ENCODE data around the gene CRCP. TPM values are rescaled to one million over a fixed set of nuclear protein-coding genes. Genes with fewer than 3 reads are reported as not detected.
A peak's percentile ranks its signal among the peaks of the same experiment; 100 is the strongest.
"Not testable (repeated sequence)": the region's sequence is repeated elsewhere in the genome, so short reads cannot be mapped to it uniquely, and the experiment has no call there.

CRCP gene
- total and polyA plus RNA-seq, 7 experiments from 2014 or later: 27.3 to 37.9 (median 32.1) TPM

- Mint-ChIP-seq H3K27ac (no peak overlapping the region), H3K4me3 (no peak overlapping the region), H3K9me3 (no peaks in the 10 kb centered on the region), H3K4me1 (peaks cover 10 to 30% (median 26%) of the 10 kb centered on the region in 7 donors), H3K27me3 (no peaks in the 10 kb centered on the region), H3K36me3 (peaks cover 21 to 67% (median 29%) of the 10 kb centered on the region in 5 donors)
- intact Hi-C loops (cut with micrococcal nuclease): no loop called here
- no peak for DNase-seq
- H3K27me3 ChIP-seq (ENCODE audit: control insufficient read depth in 2 of 2, insufficient read depth in 2 of 2, low read length in 2 of 2): no peaks in the 10 kb centered on the region
- no peaks in the 10 kb centered on the region for H3K9me3 ChIP-seq (ENCODE audit: control insufficient read depth in 2 of 3, low read length in 3 of 3)
- H3K4me1 ChIP-seq (ENCODE audit: control insufficient read depth in 2 of 2, insufficient read depth in 2 of 2, low read length in 2 of 2): no peaks in the 10 kb centered on the region
- ChIA-PET CTCF (no interaction called here), POLR2A (no interaction called here)
- H3K27ac ChIP-seq (ENCODE audit: low read depth, low read length): no peak overlapping the region
- H3K36me3 ChIP-seq (ENCODE audit: control insufficient read depth in 2 of 3, insufficient read depth in 3 of 3, low read length in 3 of 3): peaks cover 20 to 81% (median 24%) of the 10 kb centered on the region in 3 experiments
- no peak overlapping the region for H3K4me3 ChIP-seq (ENCODE audit: low read length)
- no peak for ATAC-seq
Observed at GRCh38 chr7:66146701-66147100, 32.1 kb downstream of the CRCP start.

DNA sequence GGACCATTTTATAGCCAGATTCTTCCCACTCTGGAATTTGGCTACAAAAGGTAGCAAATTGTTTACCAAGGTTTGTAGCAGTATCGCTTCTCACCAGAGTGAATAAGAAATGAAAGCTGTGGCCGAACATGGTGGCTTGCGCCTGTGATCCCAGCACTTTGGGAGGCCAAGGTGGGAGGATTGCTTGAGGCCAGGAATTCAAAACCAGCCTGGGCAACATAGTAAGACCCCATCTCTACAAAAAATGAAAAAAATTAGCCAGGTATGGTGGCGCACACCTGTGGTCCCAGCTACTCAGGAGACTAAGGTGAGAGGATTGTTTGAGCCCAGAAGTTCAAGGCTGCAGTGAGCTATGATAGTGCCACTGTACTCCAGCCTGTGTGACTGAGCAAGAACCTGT lies 33.0 kb downstream of the CRCP start:
- H3K27ac Mint-ChIP-seq; H3K27me3 ChIP-seq (ENCODE audit: control insufficient read depth in 2 of 2, insufficient read depth in 2 of 2, low read length in 2 of 2); H3K27ac ChIP-seq (ENCODE audit: low read depth, low read length); DNase-seq; H3K4me1 ChIP-seq (ENCODE audit: control insufficient read depth in 2 of 2, insufficient read depth in 2 of 2, low read length in 2 of 2); ATAC-seq; H3K9me3 ChIP-seq (ENCODE audit: control insufficient read depth in 2 of 3, low read length in 3 of 3); CTCF ChIA-PET; H3K4me3 ChIP-seq (ENCODE audit: low read length); POLR2A ChIA-PET; H3K27me3 Mint-ChIP-seq; intact Hi-C loops (cut with micrococcal nuclease); H3K4me3 Mint-ChIP-seq; H3K9me3 Mint-ChIP-seq: not testable (repeated sequence)
- peaks cover 22 to 81% (median 31%) of the 10 kb centered on the region in 3 experiments for H3K36me3 ChIP-seq (ENCODE audit: control insufficient read depth in 2 of 3, insufficient read depth in 3 of 3, low read length in 3 of 3)
- H3K36me3 Mint-ChIP-seq: peaks cover 22 to 69% (median 32%) of the 10 kb centered on the region in 5 donors
- H3K4me1 Mint-ChIP-seq: peaks cover 6 to 30% (median 26%) of the 10 kb centered on the region in 7 donors

DNA sequence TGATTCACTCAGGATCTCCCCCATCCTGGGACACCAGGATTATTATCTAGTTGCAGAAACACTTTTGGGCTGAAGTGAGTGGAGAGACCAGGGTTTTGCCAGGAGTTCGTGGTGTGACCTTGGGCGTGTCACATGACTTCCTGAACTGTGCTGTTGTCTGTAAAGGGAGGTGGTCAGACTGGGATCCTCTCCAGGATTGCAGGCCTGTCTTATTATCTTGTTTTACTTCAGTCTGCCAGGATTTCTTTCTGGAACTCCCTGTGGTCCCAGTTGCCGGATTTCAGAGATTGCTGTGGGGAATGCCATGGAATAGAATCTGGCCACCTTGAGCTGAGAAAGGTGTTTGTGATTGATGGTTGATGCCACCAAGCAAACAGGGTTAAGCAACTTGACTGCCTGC lies 35.8 kb downstream of the CRCP start:
- H3K4me3 Mint-ChIP-seq: peak overlapping the region in 1 of 10 donors; percentile 30
- H3K27ac Mint-ChIP-seq: peak overlapping the region in 7 of 9 donors; percentile 7 to 84 (median 45)
- Histone ChIP-seq H3K4me3 (ENCODE audit: low read length) (no peak overlapping the region), H3K27ac (ENCODE audit: low read depth, low read length) (no peak overlapping the region), H3K9me3 (ENCODE audit: control insufficient read depth in 2 of 3, low read length in 3 of 3) (no peaks in the 10 kb centered on the region), H3K4me1 (ENCODE audit: control insufficient read depth in 2 of 2, insufficient read depth in 2 of 2, low read length in 2 of 2) (no peaks in the 10 kb centered on the region), H3K27me3 (ENCODE audit: control insufficient read depth in 2 of 2, insufficient read depth in 2 of 2, low read length in 2 of 2) (no peaks in the 10 kb centered on the region), H3K36me3 (ENCODE audit: control insufficient read depth in 2 of 3, insufficient read depth in 3 of 3, low read length in 3 of 3) (peaks cover 14 to 70% (median 20%) of the 10 kb centered on the region in 3 experiments)
- intact Hi-C loops (cut with micrococcal nuclease): no loop called here
- DNase-seq: no peak
- peaks cover 4 to 29% (median 26%) of the 10 kb centered on the region in 7 donors for H3K4me1 Mint-ChIP-seq
- POLR2A ChIA-PET: no interaction called here
- H3K27me3 Mint-ChIP-seq: no peaks in the 10 kb centered on the region
- ATAC-seq: no peak
- CTCF ChIA-PET: no interaction called here
- H3K36me3 Mint-ChIP-seq: peaks cover 21 to 65% (median 39%) of the 10 kb centered on the region in 5 donors
- no peaks in the 10 kb centered on the region for H3K9me3 Mint-ChIP-seq

- Histone ChIP-seq H3K27ac (ENCODE audit: low read depth, low read length) (no peak overlapping the region), H3K9me3 (ENCODE audit: control insufficient read depth in 2 of 3, low read length in 3 of 3) (no peaks in the 10 kb centered on the region), H3K4me3 (ENCODE audit: low read length) (no peak overlapping the region), H3K27me3 (ENCODE audit: control insufficient read depth in 2 of 2, insufficient read depth in 2 of 2, low read length in 2 of 2) (no peaks in the 10 kb centered on the region), H3K36me3 (ENCODE audit: control insufficient read depth in 2 of 3, insufficient read depth in 3 of 3, low read length in 3 of 3) (peaks cover 12 to 60% (median 14%) of the 10 kb centered on the region in 3 experiments), H3K4me1 (ENCODE audit: control insufficient read depth in 2 of 2, insufficient read depth in 2 of 2, low read length in 2 of 2) (no peaks in the 10 kb centered on the region)
- peaks cover 0 to 9% (median 0%) of the 10 kb centered on the region in 11 donors for H3K9me3 Mint-ChIP-seq
- no peaks in the 10 kb centered on the region for H3K27me3 Mint-ChIP-seq
- ATAC-seq (no peak), DNase-seq (no peak)
- peaks cover 10 to 64% (median 34%) of the 10 kb centered on the region in 5 donors for H3K36me3 Mint-ChIP-seq
- ChIA-PET CTCF (no interaction called here), POLR2A (no interaction called here)
- H3K4me3 Mint-ChIP-seq: no peak overlapping the region
- peak overlapping the region in 2 of 9 donors; percentile 14 to 51 for H3K27ac Mint-ChIP-seq
- intact Hi-C loops (cut with micrococcal nuclease): no loop called here
- peaks cover 0 to 29% (median 22%) of the 10 kb centered on the region in 7 donors for H3K4me1 Mint-ChIP-seq
Observed at GRCh38 chr7:66152371-66153191, 37.9 kb downstream of the CRCP start.

DNA sequence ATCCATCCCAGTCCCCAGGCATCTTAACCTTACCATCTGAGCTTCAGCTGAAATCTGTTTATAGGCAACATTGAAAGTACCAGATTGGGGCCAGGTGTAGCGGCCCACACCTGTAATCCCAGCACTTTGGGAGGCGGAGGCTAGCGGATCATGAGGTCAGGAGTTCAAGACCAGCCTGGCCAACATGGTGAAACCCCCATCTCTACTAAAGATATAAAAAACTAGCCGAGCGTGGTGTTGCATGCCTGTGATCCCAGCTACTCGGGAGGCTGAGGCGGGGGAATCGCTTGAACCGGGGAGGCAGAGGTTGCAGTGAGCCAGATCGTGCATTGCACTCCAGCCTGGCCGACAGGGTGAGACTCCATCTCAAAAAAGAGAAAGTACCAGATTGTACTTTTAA lies 39.0 kb downstream of the CRCP start:
- Mint-ChIP-seq H3K9me3 (peaks cover 0 to 18% (median 5%) of the 10 kb centered on the region in 11 donors), H3K27ac (no peak overlapping the region), H3K27me3 (no peaks in the 10 kb centered on the region), H3K36me3 (peaks cover 10 to 68% (median 39%) of the 10 kb centered on the region in 5 donors), H3K4me3 (no peak overlapping the region), H3K4me1 (peaks cover 0 to 22% (median 18%) of the 10 kb centered on the region in 7 donors)
- ChIA-PET CTCF (no interaction called here), POLR2A (no interaction called here)
- no peak for ATAC-seq
- Histone ChIP-seq H3K9me3 (ENCODE audit: control insufficient read depth in 2 of 3, low read length in 3 of 3) (peaks cover 0 to 9% (median 0%) of the 10 kb centered on the region in 3 experiments), H3K27me3 (ENCODE audit: control insufficient read depth in 2 of 2, insufficient read depth in 2 of 2, low read length in 2 of 2) (no peaks in the 10 kb centered on the region), H3K27ac (ENCODE audit: low read depth, low read length) (no peak overlapping the region), H3K4me3 (ENCODE audit: low read length) (no peak overlapping the region), H3K36me3 (ENCODE audit: control insufficient read depth in 2 of 3, insufficient read depth in 3 of 3, low read length in 3 of 3) (peaks cover 10 to 60% (median 14%) of the 10 kb centered on the region in 3 experiments), H3K4me1 (ENCODE audit: control insufficient read depth in 2 of 2, insufficient read depth in 2 of 2, low read length in 2 of 2) (no peaks in the 10 kb centered on the region)
- DNase-seq: no peak
- intact Hi-C loops (cut with micrococcal nuclease): no loop called here

GRCh38 chr7:66156035-66156434 lies 41.4 kb downstream of the CRCP start:
- H3K27me3 Mint-ChIP-seq; H3K4me1 Mint-ChIP-seq; CTCF ChIA-PET; H3K4me3 Mint-ChIP-seq; H3K4me3 ChIP-seq (ENCODE audit: low read length); H3K27ac Mint-ChIP-seq; H3K27me3 ChIP-seq (ENCODE audit: control insufficient read depth in 2 of 2, insufficient read depth in 2 of 2, low read length in 2 of 2); POLR2A ChIA-PET; DNase-seq; H3K27ac ChIP-seq (ENCODE audit: low read depth, low read length); H3K4me1 ChIP-seq (ENCODE audit: control insufficient read depth in 2 of 2, insufficient read depth in 2 of 2, low read length in 2 of 2); intact Hi-C loops (cut with micrococcal nuclease); ATAC-seq: not testable (repeated sequence)
- H3K36me3 ChIP-seq (ENCODE audit: control insufficient read depth in 2 of 3, insufficient read depth in 3 of 3, low read length in 3 of 3): peaks cover 10 to 50% (median 14%) of the 10 kb centered on the region in 3 experiments
- peaks cover 0 to 38% (median 8%) of the 10 kb centered on the region in 11 donors for H3K9me3 Mint-ChIP-seq
- peaks cover 0 to 10% (median 0%) of the 10 kb centered on the region in 3 experiments for H3K9me3 ChIP-seq (ENCODE audit: control insufficient read depth in 2 of 3, low read length in 3 of 3)
- peaks cover 10 to 54% (median 40%) of the 10 kb centered on the region in 5 donors for H3K36me3 Mint-ChIP-seq

Data from naive thymus-derived CD4-positive, alpha-beta T cell (primary cell).